IMR-90 (cell line): ENCODE data around the gene MROH8. TPM values are rescaled to one million over a fixed set of nuclear protein-coding genes. Genes with fewer than 3 reads are reported as not detected.

ENCODE experiments used
- ATAC-seq: fragments of 200-7000 bp; cut with Tn5 transposase; 2 replicates; pipeline ENCODE4 v1.9.1; 2020; ENCODE audit warnings: low read depth, mild to moderate bottlenecking, moderate library complexity
- Bru-seq: library from RNA; stranded (reverse); fragments of 400-500 nt; gene quantifications from one replicate; lab custom pipeline; 2021; lab: Mats Ljungman, UMichigan
- BruChase-seq, 2 experiments: library from RNA; stranded (reverse); fragments of 400-500 nt; gene quantifications; one replicate each; lab custom pipeline; 2021; lab: Mats Ljungman, UMichigan
- BruUV-seq: library from RNA; stranded (reverse); fragments of 400-500 nt; replicated peaks from 2 replicates; lab custom pipeline; 2021; lab: Mats Ljungman, UMichigan
- CTCF ChIA-PET: fragments of 300-600 bp; formaldehyde crosslinking; extraction: SDS; loops from one replicate; lab custom pipeline; 2021; ENCODE audit warnings: antibody characterized with exemption; lab: Yijun Ruan, JAX
- POLR2A ChIA-PET: fragments of 300-600 bp; sonication (Branson Sonifier 250); formaldehyde crosslinking; loops from one replicate; lab custom pipeline; 2022; ENCODE audit warnings: antibody characterized with exemption; ENCODE audit not compliant: unreplicated experiment; lab: Charles Lee
- DNase-seq: peaks from one replicate; pipeline ENCODE4 v3.0.0; 2013
- H2AFZ ChIP-seq: replicated peaks from 2 replicates; pipeline ENCODE3; 2013; ENCODE audit warnings: low read length, mild to moderate bottlenecking; ENCODE audit not compliant: poor library complexity
- H2AK5ac ChIP-seq: 2 replicates; pipeline ENCODE4 v1.6.1; 2013; ENCODE audit warnings: low read depth, low read length, inconsistent platforms
- H2AK9ac ChIP-seq: replicated peaks from 2 replicates; pipeline ENCODE3; 2013; ENCODE audit warnings: mild to moderate bottlenecking, low read depth, low read length, moderate library complexity; ENCODE audit not compliant: poor library complexity
- H2BK120ac ChIP-seq: 2 replicates; pipeline ENCODE4 v1.6.1; 2013; ENCODE audit warnings: low read depth, low read length, inconsistent platforms
- H2BK15ac ChIP-seq: 3 replicates; pipeline ENCODE4 v1.6.1; 2013; ENCODE audit warnings: low read depth, low read length, inconsistent platforms
- H2BK20ac ChIP-seq: 2 replicates; pipeline ENCODE4 v1.6.1; 2013; ENCODE audit warnings: low read depth, mild to moderate bottlenecking, inconsistent platforms, low read length, moderate library complexity
- H2BK5ac ChIP-seq: 2 replicates; pipeline ENCODE4 v1.6.1; 2013; ENCODE audit warnings: mild to moderate bottlenecking, low read depth, low read length, inconsistent platforms; ENCODE audit not compliant: poor library complexity, severe bottlenecking
- H3K14ac ChIP-seq: replicated peaks from 2 replicates; pipeline ENCODE4 v1.6.1; 2013; ENCODE audit warnings: low read depth, low read length, inconsistent platforms
- H3K18ac ChIP-seq: 2 replicates; pipeline ENCODE4 v1.6.1; 2013; ENCODE audit warnings: low read depth, low read length, control low read depth
- H3K23ac ChIP-seq: 2 replicates; pipeline ENCODE4 v1.6.1; 2013; ENCODE audit warnings: low read depth, low read length, inconsistent platforms
- H3K27ac ChIP-seq: 2 replicates; pipeline ENCODE4 v1.5.1; 2013; ENCODE audit warnings: mild to moderate bottlenecking, control low read depth, low read length; ENCODE audit not compliant: insufficient read depth
- H3K27me3 ChIP-seq: 2 replicates; pipeline ENCODE4 v1.6.1; 2013; ENCODE audit warnings: low read length; ENCODE audit not compliant: control insufficient read depth, insufficient read depth
- H3K36me3 ChIP-seq: 2 replicates; pipeline ENCODE4 v1.6.1; 2013; ENCODE audit warnings: low read length, mixed read lengths; ENCODE audit not compliant: control insufficient read depth, insufficient read depth
- H3K4ac ChIP-seq: 2 replicates; pipeline ENCODE4 v1.6.1; 2013; ENCODE audit warnings: low read depth, low read length, inconsistent platforms
- H3K4me1 ChIP-seq: 2 replicates; pipeline ENCODE4 v1.6.1; 2013; ENCODE audit warnings: low read length, mixed read lengths; ENCODE audit not compliant: control insufficient read depth, insufficient read depth
- H3K4me2 ChIP-seq: 2 replicates; pipeline ENCODE4 v1.6.1; 2013; ENCODE audit warnings: low read depth, mild to moderate bottlenecking, control low read depth, low read length, moderate library complexity
- H3K4me3 ChIP-seq: 2 replicates; pipeline ENCODE4 v1.5.1; 2013; ENCODE audit warnings: low read depth, mild to moderate bottlenecking, control low read depth, low read length, moderate library complexity; ENCODE audit not compliant: insufficient read depth
- H3K56ac ChIP-seq: 2 replicates; pipeline ENCODE4 v1.6.1; 2013; ENCODE audit warnings: low read length, inconsistent platforms; ENCODE audit not compliant: insufficient read depth; ENCODE audit errors: extremely low read depth
- H3K79me1 ChIP-seq, 2 experiments: 2 replicates each; pipeline ENCODE4 v1.6.1; 2013; ENCODE audit warnings: low read length in 2 of 2, inconsistent platforms in 1 of 2, low read depth in 1 of 2
- H3K9ac ChIP-seq: 2 replicates; pipeline ENCODE4 v1.6.1; 2013; ENCODE audit warnings: low read depth, low read length, control low read depth
- H3K9me1 ChIP-seq: 2 replicates; pipeline ENCODE4 v1.6.1; 2013; ENCODE audit warnings: low read length, inconsistent platforms; ENCODE audit not compliant: insufficient read depth
- H3K9me3 ChIP-seq: 2 replicates; pipeline ENCODE4 v1.6.1; 2013; ENCODE audit warnings: low read length; ENCODE audit not compliant: control insufficient read depth, insufficient read depth
- H4K20me1 ChIP-seq: 2 replicates; pipeline ENCODE4 v1.6.1; 2013; ENCODE audit warnings: low read length, inconsistent platforms; ENCODE audit not compliant: insufficient read depth
- H4K5ac ChIP-seq: 2 replicates; pipeline ENCODE4 v1.6.1; 2013; ENCODE audit warnings: mild to moderate bottlenecking, low read depth, low read length, control low read depth
- H4K8ac ChIP-seq, 2 experiments: 2 replicates each; pipeline ENCODE4 v1.6.1; 2013; ENCODE audit warnings: low read depth in 2 of 2, low read length in 2 of 2, control low read depth in 1 of 2, inconsistent platforms in 1 of 2
- H4K91ac ChIP-seq: 2 replicates; pipeline ENCODE4 v1.6.1; 2013; ENCODE audit warnings: low read depth, low read length, inconsistent platforms; ENCODE audit not compliant: insufficient read depth
- CEBPB ChIP-seq: IDR thresholded peaks from 2 replicates; pipeline ENCODE4 v1.6.1; 2012; ENCODE audit warnings: low read depth, low read length, improper control_type of control experiment
- CHD1 ChIP-seq: IDR thresholded peaks from 2 replicates; pipeline ENCODE4 v1.6.1; 2012; ENCODE audit warnings: low read depth, low read length, improper control_type of control experiment
- CTCF ChIP-seq: conservative IDR thresholded peaks from 2 replicates; pipeline ENCODE4 v1.5.1; 2012; ENCODE audit warnings: mild to moderate bottlenecking, low read depth, low read length, improper control_type of control experiment
- FOS ChIP-seq: fragments of 150-350 bp; IDR thresholded peaks from 2 replicates; pipeline ENCODE4 v1.6.1; 2016; ENCODE audit warnings: low read depth, low read length
- MAFK ChIP-seq: IDR thresholded peaks from 2 replicates; pipeline ENCODE4 v1.6.1; 2012; ENCODE audit warnings: low read depth, low read length, improper control_type of control experiment
- MAZ ChIP-seq: IDR thresholded peaks from 2 replicates; pipeline ENCODE4 v1.6.1; 2012; ENCODE audit warnings: low read depth, mild to moderate bottlenecking, low read length, improper control_type of control experiment, moderate library complexity, borderline replicate concordance
- MXI1 ChIP-seq: IDR thresholded peaks from 2 replicates; pipeline ENCODE4 v1.6.1; 2012; ENCODE audit warnings: low read depth, mild to moderate bottlenecking, low read length, moderate library complexity, borderline replicate concordance
- POLR2A ChIP-seq: IDR thresholded peaks from 2 replicates; pipeline ENCODE4 v1.6.1; 2012; ENCODE audit warnings: mild to moderate bottlenecking, low read depth, low read length
- RFX5 ChIP-seq: IDR thresholded peaks from 2 replicates; pipeline ENCODE4 v1.8.0; 2012; ENCODE audit warnings: low read depth, mild to moderate bottlenecking, low read length, moderate library complexity
- WGBS, 2 experiments: methylation state at CpG; one replicate each; pipeline versions ENCODE4 v1.1.5 to v1.1.7; 2013; ENCODE audit warnings: missing lambda C conversion rate in 2 of 2; ENCODE audit not compliant: insufficient read length in 1 of 2; ENCODE audit errors: extremely low coverage in 2 of 2; 5-methylcytosine and 5-hydroxymethylcytosine counted together
- dilution Hi-C: fragments of 300-500 bp; cut with HindIII; formaldehyde crosslinking; loops from one replicate; pipeline ENCODE4 v1.14.3; 2018; ENCODE audit warnings: low sequenced_read_pairs; ENCODE audit not compliant: unreplicated experiment
- in situ Hi-C: fragments of 300-500 bp; cut with MboI; formaldehyde crosslinking; loops from 3 replicates; pipeline ENCODE4 v1.14.3; 2019; ENCODE audit warnings: low sequenced_read_pairs, inconsistent platforms, mixed read lengths
- intact Hi-C: fragments of 100-400 bp; cut with micrococcal nuclease; formaldehyde crosslinking; loops from 2 replicates; pipeline ENCODE4 v1.10.0; 2022
- long read RNA-seq: library from polyadenylated mRNA; unstranded; transcript quantifications from one replicate; pipeline ENCODE4 v2.0.0, GENCODE V29; 2021; ENCODE audit not compliant: unreplicated experiment
- polyA plus RNA-seq, 3 experiments: library from polyadenylated mRNA; depleted of rRNA; stranded (reverse); fragments of >200 nt; gene quantifications; 2 replicates each; pipeline ENCODE4 v1.2.3, GENCODE V29; 2012; ENCODE audit warnings: low replicate concordance in 1 of 3
- total RNA-seq: library from RNA; depleted of rRNA; stranded (reverse); fragments of >200 nt; gene quantifications from 2 replicates; pipeline ENCODE4 v1.2.3, GENCODE V29; 2012; rRNA removed
- TF ChIP-seq, protein P1 (sequence below): fragments of 150-350 bp; IDR thresholded peaks from 2 replicates; pipeline ENCODE4 v1.6.1; 2017; ENCODE audit warnings: mild to moderate bottlenecking, antibody characterized with exemption, low read length, low read depth
- TF ChIP-seq, protein P2 (sequence below): fragments of 150-350 bp; IDR thresholded peaks from 2 replicates; pipeline ENCODE4 v1.6.1; 2016; ENCODE audit warnings: low read depth, mild to moderate bottlenecking, low read length, moderate library complexity, borderline replicate concordance

The MROH8 gene
- total RNA-seq: 1.1 and 1.8 TPM in 2 replicates
- 0.62 and 1.3 TPM in 2 replicates for polyA plus RNA-seq (2012; rRNA removed)
- 0.55 and 0.96 TPM in 2 replicates for polyA plus RNA-seq (2012; cell fraction: cytosol; rRNA removed)
- 0.74 and 2.4 TPM in 2 replicates for polyA plus RNA-seq (2012; cell fraction: nucleus; rRNA removed; ENCODE audit: low replicate concordance)
- percentile 37 among the genes with signal in this experiment for Bru-seq, nascent RNA
- percentile 54 among the genes with signal in this experiment for BruChase-seq, experiment 1, labeled RNA remaining after a 6-hour chase
- BruChase-seq, experiment 2, labeled RNA remaining after a 2-hour chase: percentile 40 among the genes with signal in this experiment
- long read RNA-seq, partial matches to known transcripts: 2 of 5 reads
- long read RNA-seq, other reads (novel, unspliced or antisense): 3 of 5 reads

- ChIA-PET CTCF (interaction anchor here (1.5 kb wide), 1 partner anchor 11 kb away, joined by 4 read pairs; no protein-coding TSS in a partner anchor), POLR2A (interaction anchor here (0.8 to 1.0 kb wide), 2 partner anchors 11 to 17 kb away, joined by 3 read pairs; no protein-coding TSS in a partner anchor)
- Histone ChIP-seq H2AFZ (peak within 1 kb of the TSS; percentile 100), H2AK9ac (peak within 1 kb of the TSS; percentile 98), H3K4me2 (peak within 1 kb of the TSS; percentile 99), H3K27ac (peak within 1 kb of the TSS; percentile 99), H3K56ac (peak within 1 kb of the TSS; percentile 90), H3K9me1 (peaks cover 14% of the 10 kb centered on the region), H2BK20ac (peak within 1 kb of the TSS; percentile 90), H3K9me3 (no peaks in the 10 kb centered on the region), H3K4me3 (peak within 1 kb of the TSS; percentile 88), H4K8ac (peak within 1 kb of the TSS; percentile 35 to 97; a peak in 3 of 4 replicates), H3K4me1 (peaks cover 6% of the 10 kb centered on the region), H2AK5ac (peak within 1 kb of the TSS; percentile 62; the same call in 1 of the 2 replicates), H2BK120ac (peak within 1 kb of the TSS; percentile 97), H2BK15ac (peak within 1 kb of the TSS; percentile 90; the same call in 1 of the 3 replicates), H4K91ac (peak within 1 kb of the TSS; percentile 97), H4K5ac (peak within 1 kb of the TSS; percentile 89), H3K4ac (peak within 1 kb of the TSS; percentile 90), H3K18ac (peak within 1 kb of the TSS; percentile 93), H3K79me1 (peaks cover 12 to 47% of the 10 kb centered on the region in 2 experiments), H3K23ac (peak within 1 kb of the TSS; percentile 96), H2BK5ac (peak within 1 kb of the TSS; percentile 99), H4K20me1 (peaks cover 39% of the 10 kb centered on the region), H3K27me3 (no peaks in the 10 kb centered on the region), H3K14ac (peak within 1 kb of the TSS; percentile 94), H3K9ac (peak within 1 kb of the TSS; percentile 97), H3K36me3 (peaks cover 5% of the 10 kb centered on the region)
- intact Hi-C loops: loop anchor here (5.0 kb wide), 1 partner anchor 172 kb away; no protein-coding TSS in a partner anchor
- WGBS, 2 experiments: 1% methylated on average over 27 of the region's 80 CpGs; no CpG with 5 or more reads in 1 of the 2 experiments
- dilution Hi-C loops: no loop called here
- peak; percentile 98 for DNase-seq
- peak; percentile 97 for ATAC-seq
- in situ Hi-C loops: no loop called here
- no TSS peak for BruUV-seq
- TF ChIP-seq MXI1: peak; percentile 56
- no peak for TF ChIP-seq MAFK
- peak; percentile 69 for TF ChIP-seq FOS
- TF ChIP-seq, protein P1, sequence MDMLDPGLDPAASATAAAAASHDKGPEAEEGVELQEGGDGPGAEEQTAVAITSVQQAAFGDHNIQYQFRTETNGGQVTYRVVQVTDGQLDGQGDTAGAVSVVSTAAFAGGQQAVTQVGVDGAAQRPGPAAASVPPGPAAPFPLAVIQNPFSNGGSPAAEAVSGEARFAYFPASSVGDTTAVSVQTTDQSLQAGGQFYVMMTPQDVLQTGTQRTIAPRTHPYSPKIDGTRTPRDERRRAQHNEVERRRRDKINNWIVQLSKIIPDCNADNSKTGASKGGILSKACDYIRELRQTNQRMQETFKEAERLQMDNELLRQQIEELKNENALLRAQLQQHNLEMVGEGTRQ: no peak
- TF ChIP-seq MAZ: peak; percentile 40; the same call in 1 of the 2 replicates
- TF ChIP-seq CEBPB: no peak
- TF ChIP-seq POLR2A: no peak
- TF ChIP-seq CHD1: peak; percentile 99; the same call in 1 of the 2 replicates
- no peak for TF ChIP-seq RFX5
- TF ChIP-seq CTCF: no peak
- TF ChIP-seq, protein P2, sequence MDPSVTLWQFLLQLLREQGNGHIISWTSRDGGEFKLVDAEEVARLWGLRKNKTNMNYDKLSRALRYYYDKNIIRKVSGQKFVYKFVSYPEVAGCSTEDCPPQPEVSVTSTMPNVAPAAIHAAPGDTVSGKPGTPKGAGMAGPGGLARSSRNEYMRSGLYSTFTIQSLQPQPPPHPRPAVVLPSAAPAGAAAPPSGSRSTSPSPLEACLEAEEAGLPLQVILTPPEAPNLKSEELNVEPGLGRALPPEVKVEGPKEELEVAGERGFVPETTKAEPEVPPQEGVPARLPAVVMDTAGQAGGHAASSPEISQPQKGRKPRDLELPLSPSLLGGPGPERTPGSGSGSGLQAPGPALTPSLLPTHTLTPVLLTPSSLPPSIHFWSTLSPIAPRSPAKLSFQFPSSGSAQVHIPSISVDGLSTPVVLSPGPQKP: no peak
Observed at GRCh38 chr20:37178839-37179682, at the start of gene MROH8, which contains the start of gene RPN2. MROH8 (minus strand) TSS chr20:37179548. RPN2 (plus strand) TSS chr20:37179330; CDS start chr20:37179357, 27 bp downstream.
